K562 (cell line): Measurements from ENCODE around the gene DGKB. TPM values are rescaled to one million over a fixed set of nuclear protein-coding genes. Genes with fewer than 3 reads are reported as not detected.

Source experiments
- BCL6 ChIP-seq: fragments of 250-450 bp; sonication (Bioruptor Pico); IDR thresholded peaks from 2 replicates; pipeline ENCODE4 v1.4.0; 2020
- CLOCK ChIP-seq: fragments of 250-450 bp; sonication (Bioruptor Pico); IDR thresholded peaks from 2 replicates; pipeline ENCODE4 v1.4.0; 2020; ENCODE audit warnings: mild to moderate bottlenecking, moderate library complexity, borderline replicate concordance
- EP300 ChIP-seq: IDR thresholded peaks from 2 replicates; pipeline ENCODE4 v1.6.1; 2012; ENCODE audit warnings: low read length, improper control_type of control experiment
- FIP1L1 ChIP-seq: fragments of 200-400 bp; formaldehyde crosslinking; IDR thresholded peaks from 2 replicates; pipeline ENCODE4 v1.6.1; 2018; ENCODE audit warnings: mild to moderate bottlenecking, low read depth, low read length; ENCODE audit not compliant: poor library complexity, severe bottlenecking
- ID3 ChIP-seq, 2 experiments: fragments of 250-450 bp in 1 of 2; fragments of 450-650 bp in 1 of 2; sonication (Bioruptor Pico) in 1 of 2; IDR thresholded peaks; 2 replicates each; pipeline versions ENCODE4 v1.6.1 to v1.8.0; 2016 to 2021; ENCODE audit warnings: mild to moderate bottlenecking in 2 of 2, moderate library complexity in 2 of 2, missing compliant biosample characterization in 1 of 2, missing genetic modification characterization in 1 of 2
- KAT2B ChIP-seq: IDR thresholded peaks from one replicate; pipeline ENCODE4 v1.6.1; 2012; ENCODE audit warnings: low read depth, mild to moderate bottlenecking, control low read depth, inconsistent platforms, low read length, moderate library complexity
- NKRF ChIP-seq: fragments of 450-650 bp; IDR thresholded peaks from 2 replicates; pipeline ENCODE4 v1.6.1; 2016; ENCODE audit warnings: borderline replicate concordance
- RFX1 ChIP-seq: fragments of 450-650 bp; IDR thresholded peaks from 2 replicates; pipeline ENCODE4 v1.6.1; 2016; ENCODE audit warnings: mild to moderate bottlenecking, moderate library complexity
- RFX5 ChIP-seq: IDR thresholded peaks from 2 replicates; pipeline ENCODE4 v1.6.1; 2011; ENCODE audit warnings: low read depth, mild to moderate bottlenecking, improper control_type of control experiment, low read length
- STAT5B ChIP-seq: fragments of 250-450 bp; sonication (Bioruptor Pico); IDR thresholded peaks from 2 replicates; pipeline ENCODE4 v1.8.0; 2021; ENCODE audit warnings: mild to moderate bottlenecking, inconsistent platforms
- ZNF707 ChIP-seq: fragments of 250-450 bp; sonication (Bioruptor Pico); conservative IDR thresholded peaks from 2 replicates; pipeline ENCODE4 v1.8.0; 2022; ENCODE audit warnings: inconsistent platforms, mild to moderate bottlenecking, moderate library complexity
- polyA plus RNA-seq, 8 experiments: library from polyadenylated mRNA; depleted of rRNA in 4 of 8; stranded (reverse) in 5 of 8; unstranded in 3 of 8; fragments of >200 nt; fragmentation: Nextera tagmentation in 2 of 8; fragmentation: Illumina TruSeq in 1 of 8; extraction: Ambion mirVana in 2 of 8; extraction: Trizol in 1 of 8; gene quantifications; 2 replicates each; pipeline versions ENCODE4 v1.2.1 to v1.2.3, GENCODE V29; 2011 to 2014; ENCODE audit warnings: inconsistent platforms in 1 of 8, missing spikeins in 1 of 8
- total RNA-seq, 7 experiments: library from RNA; depleted of rRNA in 6 of 7; stranded (reverse); fragments of >200 nt in 6 of 7; fragmentation: Illumina TruSeq in 2 of 7; extraction: Trizol in 2 of 7; gene quantifications; 2 replicates each; pipeline versions ENCODE4 v1.2.1 to v1.2.3, GENCODE V29; 2011 to 2021; ENCODE audit warnings: low replicate concordance in 1 of 7
- TF ChIP-seq, protein P1 (sequence below): fragments of 250-450 bp; sonication (Bioruptor Pico); IDR thresholded peaks from 2 replicates; pipeline ENCODE4 v1.5.0; 2021
- TF ChIP-seq, protein P2 (sequence below): fragments of 250-450 bp; sonication (Bioruptor Pico); IDR thresholded peaks from 2 replicates; pipeline ENCODE4 v1.8.0; 2022; ENCODE audit warnings: moderate library complexity, mild to moderate bottlenecking, inconsistent platforms

Gene DGKB
- total and polyA plus RNA-seq, 9 of the 15 experiments (the other 6 are each of a cell fraction or from before 2014, with no cell fraction given), result 0.01 TPM; not detected in 8

GRCh38 chr7:14828053-14828452, 74.5 kb downstream of the DGKB start (continued):
- no peak for TF ChIP-seq CLOCK (CRISPR knock-in tag)
- TF ChIP-seq EP300, result no peak
- TF ChIP-seq ID3 (CRISPR knock-in tag; IDR thresholded peaks at IDR 0.05), result no peak
- TF ChIP-seq ID3 (tag; IDR thresholded peaks at IDR 0.05), result no peak
- TF ChIP-seq, protein P1, sequence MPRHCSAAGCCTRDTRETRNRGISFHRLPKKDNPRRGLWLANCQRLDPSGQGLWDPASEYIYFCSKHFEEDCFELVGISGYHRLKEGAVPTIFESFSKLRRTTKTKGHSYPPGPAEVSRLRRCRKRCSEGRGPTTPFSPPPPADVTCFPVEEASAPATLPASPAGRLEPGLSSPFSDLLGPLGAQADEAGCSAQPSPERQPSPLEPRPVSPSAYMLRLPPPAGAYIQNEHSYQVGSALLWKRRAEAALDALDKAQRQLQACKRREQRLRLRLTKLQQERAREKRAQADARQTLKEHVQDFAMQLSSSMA (CRISPR knock-in tag), result no peak
- TF ChIP-seq, protein P2, sequence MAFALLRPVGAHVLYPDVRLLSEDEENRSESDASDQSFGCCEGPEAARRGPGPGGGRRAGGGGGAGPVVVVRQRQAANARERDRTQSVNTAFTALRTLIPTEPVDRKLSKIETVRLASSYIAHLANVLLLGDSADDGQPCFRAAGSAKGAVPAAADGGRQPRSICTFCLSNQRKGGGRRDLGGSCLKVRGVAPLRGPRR (CRISPR knock-in tag), result no peak
- no peak for TF ChIP-seq NKRF
- TF ChIP-seq RFX1, result no peak
- no peak for TF ChIP-seq FIP1L1
- TF ChIP-seq KAT2B, result no peak
- no peak for TF ChIP-seq BCL6
- TF ChIP-seq STAT5B, result no peak
- no peak for TF ChIP-seq ZNF707 (CRISPR knock-in tag)
- no peak for TF ChIP-seq RFX5
